A204.1 (cell line): ENCODE results near the gene TTC28.

ENCODE experiments used
- FAIRE-seq: peaks from 2 replicates; lab custom pipeline; 2012; peaks lifted over from hg19 to GRCh38; lab: Jason Lieb, UNC

The TTC28 gene

DNA sequence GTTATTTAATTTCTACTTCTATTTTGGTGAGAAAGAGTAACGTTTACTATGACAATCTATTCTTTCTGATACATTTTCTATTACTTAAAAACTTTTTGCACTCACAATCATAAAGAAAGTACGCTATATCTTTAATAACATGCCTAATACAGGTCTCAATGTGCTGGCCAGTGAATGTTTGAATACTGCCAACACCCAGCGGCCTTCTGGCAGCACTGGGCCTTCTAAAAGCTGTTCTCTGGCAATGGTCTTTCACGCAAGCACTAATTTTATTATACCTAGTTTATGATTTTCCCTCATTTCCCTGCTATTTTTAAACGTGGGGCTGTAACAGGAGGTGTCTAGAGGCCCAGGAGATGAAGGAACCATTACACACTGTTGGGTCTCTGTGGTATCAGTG is 410.8 kb downstream of the TTC28 start:
- FAIRE-seq = no peak

DNA sequence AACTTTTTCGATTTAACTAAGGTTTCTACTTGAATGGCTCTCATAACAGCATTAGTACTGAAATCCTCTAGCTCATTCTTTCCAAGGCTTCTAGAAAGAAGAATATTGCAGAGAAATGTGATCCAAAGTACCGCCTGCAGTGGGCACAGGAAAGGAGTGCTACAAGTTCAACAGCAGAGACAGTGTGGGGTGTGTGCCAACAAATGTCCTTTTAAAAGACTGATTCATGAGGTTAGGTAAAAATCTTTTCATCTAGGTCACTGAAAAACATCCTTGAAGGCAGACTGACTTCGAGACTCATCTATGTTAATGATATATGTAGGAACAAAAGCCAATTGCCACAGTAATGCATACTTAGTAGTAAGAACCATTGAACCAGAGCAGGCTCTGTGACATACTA is 411.5 kb downstream of the TTC28 start:
- FAIRE-seq = no peak

DNA sequence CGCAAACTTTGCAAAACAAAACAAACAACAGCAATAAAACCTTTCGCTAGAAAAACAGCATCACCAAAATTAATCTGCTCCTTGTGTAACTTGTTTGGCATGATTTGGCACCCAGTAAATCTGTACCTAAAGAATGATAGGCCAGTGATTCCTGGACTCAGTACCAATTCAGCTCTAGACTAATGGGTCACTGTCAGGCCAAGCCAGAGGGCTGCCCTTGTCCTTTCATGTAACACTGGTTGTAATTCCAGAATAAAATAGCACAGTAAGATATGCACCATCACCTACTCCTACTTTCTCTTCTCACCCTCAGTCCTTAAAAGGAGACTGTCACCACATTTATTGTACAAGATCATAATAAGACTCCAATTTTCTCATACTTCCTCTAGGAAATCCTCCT is 419.0 kb downstream of the TTC28 start:
- FAIRE-seq = no peak

DNA sequence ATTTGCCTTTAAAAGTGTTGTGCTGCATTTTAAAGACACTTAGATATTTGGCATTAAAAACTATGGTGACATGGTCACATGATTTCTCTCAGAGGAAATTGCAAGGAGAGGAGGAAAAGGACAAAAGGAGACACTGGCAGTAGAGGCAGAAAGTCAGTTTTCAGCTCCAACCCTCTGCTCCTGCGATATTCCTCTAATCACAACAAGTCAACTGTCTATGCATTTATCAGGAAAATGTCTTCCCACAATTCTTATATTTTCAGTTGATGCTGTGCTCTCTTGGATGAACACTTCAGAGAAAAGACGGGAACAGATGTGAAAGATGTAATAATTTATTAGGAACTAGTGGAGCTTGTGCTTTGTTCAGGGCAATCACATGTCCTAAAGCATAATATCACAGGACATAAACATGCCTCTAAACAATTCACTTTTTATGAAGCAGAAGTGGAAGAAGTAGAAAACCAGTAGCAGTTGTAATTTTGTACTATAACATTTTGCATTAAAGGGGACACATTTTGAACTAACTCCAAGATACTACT is 419.8 kb downstream of the TTC28 start:
- FAIRE-seq = no peak

DNA sequence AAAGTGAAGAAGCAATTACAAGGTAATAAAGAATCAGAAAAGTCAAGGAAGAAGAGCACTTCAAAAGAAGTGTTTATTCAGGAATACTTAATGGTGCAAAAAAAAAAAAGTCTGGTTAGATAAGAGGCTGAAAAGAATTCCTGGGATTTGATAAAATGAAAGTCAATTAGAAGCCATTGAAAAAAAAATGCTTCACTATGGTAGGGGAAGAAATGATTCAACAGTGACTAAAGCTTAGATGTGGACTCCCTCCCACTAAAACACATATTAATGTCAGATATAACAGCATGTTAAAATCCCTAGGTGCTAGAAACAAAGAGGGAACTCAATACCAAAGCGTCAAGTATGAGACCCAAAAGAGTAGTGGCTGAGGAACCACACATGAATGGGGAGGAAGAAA is 425.2 kb downstream of the TTC28 start:
- FAIRE-seq = no peak

DNA sequence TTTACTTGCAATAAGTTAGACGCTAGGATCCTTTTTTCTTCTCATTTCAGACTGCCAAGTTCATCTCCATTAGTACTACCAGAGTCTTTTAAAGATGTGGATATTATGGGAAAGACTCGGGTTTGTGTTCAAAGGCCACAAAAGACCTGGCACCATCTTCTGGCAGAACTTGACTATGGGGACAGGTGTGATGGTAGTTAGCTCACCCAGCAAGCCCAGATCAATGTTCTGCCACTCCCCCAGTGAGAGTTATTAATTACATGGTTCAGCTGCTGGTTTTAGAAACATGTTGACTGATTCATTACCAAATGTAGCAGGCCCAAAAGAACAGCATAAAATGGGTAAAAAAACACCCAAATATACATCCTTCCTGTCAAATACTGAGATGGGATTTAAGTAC is 427.1 kb downstream of the TTC28 start:
- FAIRE-seq = no peak

DNA sequence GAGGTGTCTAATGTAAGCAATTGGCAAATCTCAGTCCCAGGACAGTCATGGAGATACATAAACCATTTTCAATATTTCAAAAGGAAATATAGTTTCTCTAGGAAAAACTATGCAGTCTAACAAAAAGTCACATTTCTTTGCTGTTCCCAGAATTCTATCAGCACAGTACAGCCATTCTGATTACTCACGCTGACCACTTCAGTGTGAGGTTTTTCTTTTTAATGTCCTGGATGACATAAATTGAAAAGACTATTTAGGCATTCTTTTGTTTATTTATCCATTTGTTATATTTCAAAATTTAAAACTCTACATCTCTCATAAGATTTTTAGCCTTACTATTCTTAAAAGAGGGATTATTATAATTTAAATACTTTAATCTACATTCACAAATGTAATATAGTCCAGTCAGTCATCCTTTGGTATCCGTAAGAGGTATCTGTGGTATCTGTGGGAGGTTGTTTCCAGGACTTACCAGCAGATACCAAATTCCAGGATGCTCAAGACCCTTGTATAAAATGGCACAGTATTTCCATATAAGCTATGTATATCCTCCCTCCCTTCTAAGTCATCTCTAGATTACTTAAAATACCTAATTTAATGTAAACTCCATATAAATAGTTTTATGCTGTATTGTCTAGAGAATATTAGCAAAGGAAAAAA is 429.5 kb downstream of the TTC28 start:
- no peak for FAIRE-seq

DNA sequence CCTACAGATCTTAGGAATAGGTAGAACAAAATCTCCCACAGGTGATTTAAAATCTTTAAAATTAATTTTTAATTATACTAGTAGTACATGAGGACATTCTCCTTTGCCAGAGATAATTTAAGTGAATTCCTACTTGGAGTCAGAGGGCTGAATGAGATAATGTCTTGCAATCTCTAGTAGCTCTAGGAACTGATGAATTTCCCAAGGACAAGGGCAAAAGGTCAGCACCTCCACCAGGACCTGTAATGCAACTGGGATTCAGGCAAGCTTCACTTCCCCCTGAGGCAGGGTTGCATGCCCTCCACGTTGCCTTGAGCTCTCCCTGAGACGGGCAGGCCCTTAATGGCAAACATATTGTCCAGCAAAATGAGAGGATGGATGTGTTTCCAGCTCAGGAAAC is 430.2 kb downstream of the TTC28 start:
- no peak for FAIRE-seq

DNA sequence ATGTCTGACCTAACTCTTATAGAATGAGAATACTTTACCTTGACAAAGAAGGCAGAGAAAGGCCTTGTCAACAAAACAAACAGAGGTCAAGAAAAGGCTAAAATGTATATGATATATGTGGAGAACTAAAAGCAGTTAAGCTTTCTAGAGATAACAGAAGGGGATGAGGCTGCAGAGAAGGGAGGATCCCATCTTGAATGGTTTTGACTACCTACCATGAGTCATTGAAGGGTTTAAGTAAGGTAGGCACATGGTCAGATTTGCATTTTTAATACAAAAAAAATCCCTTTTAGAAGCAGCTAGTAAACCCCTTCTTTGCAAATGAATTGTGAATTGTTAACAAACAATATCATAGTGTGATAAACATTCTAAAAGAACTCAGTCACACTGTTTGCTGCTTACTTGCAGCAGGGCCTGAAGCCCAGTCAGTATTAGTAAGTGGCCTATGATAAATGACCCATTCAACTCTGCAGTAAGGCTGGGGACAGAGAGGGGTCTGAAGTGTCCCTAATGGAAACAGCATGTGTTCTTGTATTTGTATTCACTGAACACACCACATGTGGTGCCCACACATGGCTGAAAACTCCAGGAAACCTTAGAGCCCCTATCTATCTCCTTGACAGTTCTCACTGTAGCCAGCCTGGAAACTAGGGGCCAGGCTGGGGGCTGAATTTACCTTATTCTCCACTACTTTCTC is 431.8 kb downstream of the TTC28 start:
- no peak for FAIRE-seq

DNA sequence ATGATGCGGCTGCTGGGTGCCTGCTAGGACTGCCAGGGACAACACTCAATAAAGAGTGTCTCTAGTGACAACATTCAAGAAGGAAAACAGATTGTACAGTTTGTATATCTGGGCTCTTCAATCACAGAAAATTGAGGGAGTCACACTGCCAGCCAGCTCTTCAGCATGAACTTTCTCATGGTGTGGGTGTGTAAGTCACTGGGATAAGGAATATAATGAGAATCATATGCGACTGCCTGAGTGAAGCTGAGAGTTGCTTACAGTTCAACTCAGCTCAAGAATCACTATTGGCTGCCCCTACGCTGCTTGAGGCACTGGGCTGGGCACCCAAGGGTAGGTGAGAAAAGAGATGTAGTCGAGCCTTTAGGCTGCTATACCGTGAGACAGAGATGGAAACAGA is 432.5 kb downstream of the TTC28 start:
- no peak for FAIRE-seq

DNA sequence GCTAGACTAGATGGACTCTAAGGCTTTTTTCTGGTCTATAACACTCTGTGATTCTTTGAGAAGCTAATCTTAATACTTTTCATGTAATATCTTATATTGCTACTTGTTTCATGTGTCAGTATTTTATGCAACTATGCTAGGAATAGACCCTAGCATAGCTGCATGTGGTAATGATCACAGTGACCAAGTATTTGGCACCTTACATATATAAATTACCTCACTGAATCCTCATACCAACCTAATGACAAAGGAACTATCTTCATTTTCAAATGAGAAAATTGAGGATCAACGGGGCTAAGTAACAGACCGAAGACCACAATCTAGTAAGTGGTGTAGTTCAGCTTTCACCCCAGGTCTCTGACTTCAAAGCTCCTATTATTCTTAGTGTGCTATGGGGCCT is 433.2 kb downstream of the TTC28 start:
- FAIRE-seq = no peak

DNA sequence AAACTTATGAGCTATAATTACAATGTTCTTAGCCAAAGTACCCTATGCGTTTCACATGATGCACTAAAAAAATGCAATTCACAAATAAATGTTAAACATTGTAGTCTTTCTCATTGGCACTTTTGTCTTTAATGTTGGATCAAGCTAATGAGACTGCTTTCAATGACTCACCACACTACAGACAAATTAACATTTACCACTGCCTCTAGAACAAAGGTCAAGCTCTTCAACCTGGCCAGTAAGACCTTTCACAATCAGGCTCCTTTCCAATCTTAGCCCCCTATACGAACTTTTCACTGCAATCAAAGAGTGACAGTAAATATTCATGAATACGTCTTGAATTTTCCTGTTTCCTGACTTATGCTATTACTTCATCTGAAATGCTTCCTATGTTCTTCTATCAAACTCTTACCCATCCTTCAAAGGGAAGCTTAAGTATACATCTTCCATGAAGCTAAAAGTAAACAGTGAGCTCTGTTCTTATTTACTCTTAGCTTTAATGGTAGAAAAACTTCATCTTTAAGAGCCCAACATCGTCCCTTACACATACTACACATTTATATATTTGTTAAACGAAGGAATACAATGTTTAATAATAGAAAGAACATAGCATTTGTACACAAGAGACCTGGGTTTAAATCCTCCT is 433.9 kb downstream of the TTC28 start:
- no peak for FAIRE-seq

DNA sequence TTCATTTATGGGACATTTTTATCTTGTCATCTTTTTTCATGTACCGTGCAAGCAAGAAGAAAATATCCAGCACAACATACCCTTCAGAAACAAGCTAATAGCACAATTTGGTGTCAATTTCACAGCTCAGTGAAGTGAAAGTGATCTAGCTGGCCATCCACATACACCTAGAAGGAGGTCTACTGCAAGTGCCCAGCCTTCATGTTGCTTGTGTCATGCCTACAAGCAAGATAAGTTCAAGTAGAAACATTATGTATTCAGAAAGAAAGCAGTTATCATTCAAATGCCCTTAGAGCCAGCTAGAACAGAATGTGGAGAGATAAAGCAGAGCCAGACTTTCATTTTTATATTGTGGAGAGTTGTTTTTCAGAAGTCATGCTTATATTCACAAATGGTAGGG is 434.9 kb downstream of the TTC28 start:
- no peak for FAIRE-seq

DNA sequence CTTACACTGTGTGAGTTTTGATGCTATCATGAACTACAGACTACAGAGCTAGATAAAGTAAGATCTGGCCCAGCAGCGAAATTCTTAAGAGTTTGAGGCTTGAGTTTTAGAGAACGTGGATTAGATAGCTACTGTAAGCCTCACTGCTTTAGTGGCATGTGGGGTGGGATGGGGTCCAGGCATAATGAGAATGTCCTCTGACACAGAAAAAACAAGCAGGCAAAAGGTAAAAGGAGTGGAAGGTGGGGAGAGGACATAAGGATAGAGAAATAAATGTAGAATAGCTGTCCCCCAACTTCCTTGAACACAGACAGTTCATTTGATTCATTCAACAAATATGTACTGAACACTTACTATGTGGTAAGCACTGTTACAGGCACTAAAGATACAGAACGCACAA is 436.1 kb downstream of the TTC28 start:
- no peak for FAIRE-seq

DNA sequence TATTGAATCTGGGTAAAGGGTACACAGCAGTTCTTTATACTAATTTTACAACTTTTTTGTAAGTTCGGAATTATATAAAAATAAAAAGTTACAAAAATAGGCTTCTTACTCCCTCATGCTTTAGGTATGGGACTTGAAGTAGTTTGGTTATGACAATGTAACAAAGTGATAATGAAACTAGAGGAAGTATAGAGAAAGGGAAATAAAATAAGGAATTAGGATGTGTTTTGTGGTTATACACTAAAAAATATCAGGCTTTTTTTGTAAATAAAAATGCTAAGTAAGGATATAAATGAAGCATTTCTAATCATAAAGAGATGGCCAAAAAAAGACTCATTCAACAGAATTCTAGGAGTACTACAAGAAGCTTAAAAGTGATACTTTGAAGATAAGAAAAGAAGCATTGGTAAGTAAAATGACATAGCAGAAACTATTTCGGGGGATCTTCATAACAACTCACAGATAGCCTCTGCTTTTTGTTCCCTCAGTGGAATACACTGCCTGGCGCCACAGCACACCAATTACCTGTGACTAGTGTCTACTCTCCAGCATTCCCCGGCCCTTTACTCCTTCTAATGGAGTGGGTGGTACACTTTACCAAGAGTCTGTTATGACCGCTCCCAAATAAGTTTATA is 437.9 kb downstream of the TTC28 start:
- no peak for FAIRE-seq

DNA sequence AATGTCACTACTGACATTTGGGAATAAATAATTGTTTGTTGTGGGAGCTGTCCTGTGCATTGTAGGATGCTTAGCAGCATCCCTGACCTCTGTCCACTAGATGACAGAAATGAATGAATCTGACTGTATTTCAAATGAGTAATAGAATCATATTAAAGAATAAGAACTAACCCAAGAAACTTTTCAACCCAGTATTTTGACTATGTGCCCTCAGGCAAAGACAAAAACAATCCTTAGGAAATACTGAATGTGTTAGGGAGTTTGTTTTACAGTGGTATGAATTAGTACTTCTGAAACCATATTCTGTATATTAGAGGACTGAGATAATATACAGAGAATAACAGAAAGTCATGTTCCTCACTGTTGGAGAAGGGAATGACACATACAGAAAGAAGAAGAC is 439.7 kb downstream of the TTC28 start:
- FAIRE-seq = no peak

DNA sequence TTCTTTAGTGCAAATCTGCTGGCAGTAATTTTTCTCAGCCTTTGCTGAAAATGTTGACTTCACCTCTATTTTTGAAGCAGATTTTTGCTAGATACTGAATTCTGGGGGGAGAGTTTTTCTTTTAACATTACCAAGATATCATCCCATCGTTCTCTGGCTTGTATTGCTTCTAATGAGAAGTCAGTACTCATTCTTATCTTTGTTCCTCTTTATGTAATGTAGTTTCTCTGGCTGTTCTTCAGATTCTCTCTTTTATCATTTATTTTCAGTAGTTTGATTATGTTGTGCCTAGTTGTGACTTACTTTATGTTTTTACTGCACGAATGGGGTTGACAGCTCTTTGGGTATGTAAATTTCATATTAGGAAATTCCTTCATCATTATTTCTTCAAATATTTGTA is 441.9 kb downstream of the TTC28 start:
- FAIRE-seq = no peak

DNA sequence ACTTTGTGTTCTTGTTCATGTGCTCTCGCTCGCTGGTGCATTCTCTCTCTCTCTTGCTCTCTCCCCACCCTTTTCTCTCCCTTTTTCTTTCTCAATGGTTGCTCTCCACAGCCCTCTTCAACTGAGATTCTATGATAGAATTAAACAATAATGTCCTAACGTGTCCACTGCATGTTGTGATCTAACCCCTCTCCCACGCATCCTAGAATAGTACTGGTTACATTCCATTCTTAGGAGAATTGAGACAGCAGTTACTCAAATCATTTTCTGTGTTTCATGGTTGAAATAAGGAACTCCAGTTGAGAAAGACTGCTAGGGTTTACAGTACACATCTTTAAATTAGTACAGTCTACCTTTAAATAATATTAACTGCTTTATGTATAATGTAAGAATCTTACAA is 442.5 kb downstream of the TTC28 start:
- no peak for FAIRE-seq

DNA sequence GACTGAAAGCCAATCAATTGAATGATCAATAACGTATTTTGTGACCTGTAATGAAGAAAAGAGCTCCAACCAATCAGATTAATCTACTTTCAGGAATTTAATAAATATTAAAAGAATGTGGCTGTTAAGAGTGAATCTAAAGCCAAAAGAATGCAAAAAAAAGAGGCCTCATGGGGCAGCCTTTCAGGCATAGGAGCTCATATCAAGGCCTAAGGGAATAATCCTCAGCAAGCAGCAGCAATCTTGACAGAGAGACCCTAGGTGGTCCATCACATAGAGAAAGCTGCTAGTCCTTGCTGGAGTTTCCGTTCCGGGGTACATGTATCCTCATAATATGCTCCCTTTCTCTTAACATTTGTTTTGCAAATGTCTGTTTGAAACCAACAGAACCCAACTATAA is 447.4 kb downstream of the TTC28 start:
- no peak for FAIRE-seq

DNA sequence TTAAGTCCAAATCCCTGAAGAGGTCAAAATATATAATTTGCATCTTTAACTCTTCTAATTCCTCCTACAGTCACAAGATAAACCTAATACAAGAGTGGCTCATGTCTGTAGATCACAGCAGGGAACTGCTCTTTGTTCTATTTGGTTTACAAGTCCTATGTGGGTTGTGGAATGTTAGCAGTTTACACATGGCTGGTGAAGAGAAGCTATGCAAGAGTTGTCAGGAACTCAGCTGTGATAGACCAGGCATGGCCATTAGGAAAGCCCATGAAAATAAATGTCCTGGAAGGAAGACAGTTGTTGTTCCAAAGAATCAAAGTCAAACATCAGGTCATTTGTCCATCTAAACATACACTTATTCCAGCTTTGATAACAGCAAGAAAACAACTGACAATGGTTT is 448.2 kb downstream of the TTC28 start:
- no peak for FAIRE-seq

DNA sequence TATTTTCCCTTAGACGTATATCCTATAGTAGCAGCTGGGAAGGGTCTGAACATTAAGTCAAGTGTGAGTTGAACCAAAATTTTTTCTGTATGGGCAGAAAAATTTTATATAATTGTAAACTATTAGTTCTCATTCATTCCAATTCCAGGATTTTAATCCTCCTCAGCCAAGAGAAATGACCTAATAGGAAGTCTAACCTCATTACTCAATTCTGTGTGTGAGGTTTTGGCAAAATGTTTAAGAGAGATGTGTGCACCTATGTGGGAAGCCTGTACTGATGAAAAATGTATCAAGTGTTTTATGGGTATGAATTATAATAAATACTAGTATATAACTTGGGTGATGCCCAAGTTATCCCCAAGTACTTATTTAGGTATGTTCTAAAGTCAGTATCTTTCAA is 449.0 kb downstream of the TTC28 start:
- FAIRE-seq = no peak

DNA sequence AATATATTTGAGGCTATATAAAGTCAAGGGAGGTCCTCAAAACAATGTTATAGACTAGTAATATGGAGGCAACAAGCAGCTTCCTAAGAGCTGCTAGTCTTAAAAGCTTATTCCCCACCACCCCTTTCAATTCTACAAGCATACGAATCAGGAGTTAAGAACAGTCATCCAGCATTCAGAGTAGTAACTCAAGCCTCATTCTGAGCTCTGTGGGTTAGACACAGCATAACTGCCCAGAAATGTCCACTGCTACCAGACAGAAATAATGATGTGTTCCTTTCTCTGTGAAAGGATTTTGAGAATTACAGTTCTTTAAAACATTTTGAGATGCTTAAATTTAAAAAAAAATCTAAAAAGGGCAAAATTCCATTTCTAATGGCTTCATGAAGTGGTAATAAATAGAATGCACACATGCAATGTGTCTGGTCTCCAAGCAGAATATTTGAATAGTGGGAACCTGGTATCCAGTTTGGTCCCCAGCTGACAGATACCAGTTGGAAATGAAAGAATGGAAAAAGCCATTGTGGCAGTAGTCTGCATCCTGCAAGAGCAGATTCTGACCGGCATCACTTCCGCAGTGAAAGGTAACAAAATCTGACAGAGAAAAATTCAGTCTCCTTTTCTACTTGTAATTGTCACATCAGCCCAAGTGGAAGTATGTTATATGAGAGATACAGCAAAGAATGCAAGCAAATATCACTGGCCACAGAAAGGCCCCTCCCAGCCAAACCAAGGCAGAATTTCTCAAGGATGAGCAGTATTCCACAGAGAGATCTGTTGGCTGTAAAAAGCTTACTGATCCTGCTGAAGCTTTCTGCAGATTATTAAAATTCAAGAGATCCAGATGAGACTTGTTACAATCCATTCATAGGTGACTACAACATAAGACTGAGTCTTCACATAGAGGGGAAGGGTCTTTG is 449.8 kb downstream of the TTC28 start:
- no peak for FAIRE-seq
